Endodermal cell (in vitro differentiated cells): Measurements from ENCODE around the gene MSGN1. TPM values are rescaled to one million over a fixed set of nuclear protein-coding genes. Genes with fewer than 3 reads are reported as not detected.

ENCODE experiments used
- DNase-seq: peaks from one replicate; pipeline ENCODE4 v3.0.0-alpha.2; 2017
- H3K27ac ChIP-seq: 2 replicates; pipeline ENCODE4 v1.5.1; 2013; ENCODE audit warnings: mild to moderate bottlenecking, low read depth, low read length, moderate library complexity
- H3K27me3 ChIP-seq: 2 replicates; pipeline ENCODE4 v1.6.1; 2013; ENCODE audit warnings: mild to moderate bottlenecking, low read length, moderate library complexity; ENCODE audit not compliant: insufficient read depth, control insufficient read depth, poor library complexity, severe bottlenecking
- H3K36me3 ChIP-seq: 2 replicates; pipeline ENCODE4 v1.7.0; 2013; ENCODE audit warnings: mild to moderate bottlenecking, low read length, moderate library complexity; ENCODE audit not compliant: control insufficient read depth, insufficient read depth
- H3K4me1 ChIP-seq: one replicate; pipeline ENCODE4 v1.7.0; 2013; ENCODE audit warnings: low read length; ENCODE audit not compliant: control insufficient read depth, insufficient read depth
- H3K4me3 ChIP-seq: 2 replicates; pipeline ENCODE4 v1.5.1; 2013; ENCODE audit warnings: mild to moderate bottlenecking, low read length, moderate library complexity
- H3K9ac ChIP-seq: 2 replicates; pipeline ENCODE4 v1.6.1; 2013; ENCODE audit warnings: mild to moderate bottlenecking, low read length, moderate library complexity; ENCODE audit not compliant: poor library complexity, severe bottlenecking; ENCODE audit errors: extremely low read depth
- H3K9me3 ChIP-seq: 2 replicates; pipeline ENCODE4 v1.6.1; 2013; ENCODE audit warnings: mild to moderate bottlenecking, low read length, moderate library complexity; ENCODE audit not compliant: control insufficient read depth
- H3K27ac Mint-ChIP-seq: 2 replicates; pipeline ENCODE4 v1.8.0; 2020; ENCODE audit warnings: mixed read lengths
- H3K27me3 Mint-ChIP-seq: 2 replicates; pipeline ENCODE4 v1.8.0; 2021; ENCODE audit warnings: mild to moderate bottlenecking, mixed read lengths; ENCODE audit not compliant: insufficient read depth
- H3K36me3 Mint-ChIP-seq: 2 replicates; pipeline ENCODE4 v1.8.0; 2020; ENCODE audit warnings: low read depth, mixed read lengths
- H3K4me1 Mint-ChIP-seq: 2 replicates; pipeline ENCODE4 v1.8.0; 2020; ENCODE audit warnings: mixed read lengths
- H3K4me3 Mint-ChIP-seq: 2 replicates; pipeline ENCODE4 v1.8.0; 2020; ENCODE audit warnings: mild to moderate bottlenecking, moderate library complexity, mixed read lengths
- H3K9me3 Mint-ChIP-seq: 2 replicates; pipeline ENCODE4 v1.8.0; 2020; ENCODE audit warnings: mild to moderate bottlenecking, mixed read lengths
- CTCF ChIP-seq: fragments of 200-600 bp; sonication (generic); conservative IDR thresholded peaks from 2 replicates; pipeline ENCODE4 v1.5.0; 2021; ENCODE audit warnings: antibody characterized with exemption, mild to moderate bottlenecking
- WGBS, 2 experiments: methylation state at CpG; one replicate each; pipeline versions ENCODE4 v1.1.5 to v1.1.7; 2013; ENCODE audit warnings: missing lambda C conversion rate in 2 of 2, mixed read lengths in 1 of 2; ENCODE audit not compliant: insufficient coverage in 1 of 2, insufficient read length in 1 of 2; 5-methylcytosine and 5-hydroxymethylcytosine counted together
- total RNA-seq, 2 donors: library from RNA; stranded (reverse); fragmentation: NEBNext Ultra II Directional in 1 of 2; extraction: Animal tissue kit (Norgen Biotek cat#: 25700) in 1 of 2; gene quantifications; 2 replicates in 1 of 2; 3 replicates in 1 of 2; pipeline ENCODE4 v1.2.1, GENCODE V29; 2021

MSGN1 gene
- total RNA-seq, 2 donors from 2014 or later: not detected

GRCh38 chr2:17843457-17843856 is 27.2 kb downstream of the MSGN1 start:
- Histone ChIP-seq H3K4me3 (no peak overlapping the region), H3K9me3 (no peaks in the 10 kb centered on the region), H3K36me3 (no peaks in the 10 kb centered on the region), H3K9ac (no peak overlapping the region), H3K27ac (no peak overlapping the region), H3K4me1 (no peaks in the 10 kb centered on the region), H3K27me3 (peaks cover 16% of the 10 kb centered on the region)
- no peak for TF ChIP-seq CTCF
- Mint-ChIP-seq H3K9me3 (no peaks in the 10 kb centered on the region), H3K27me3 (peaks cover 10% of the 10 kb centered on the region), H3K4me3 (no peak overlapping the region), H3K36me3 (no peaks in the 10 kb centered on the region), H3K4me1 (peaks cover 4% of the 10 kb centered on the region), H3K27ac (no peak overlapping the region)
- WGBS, 2 experiments: 57 to 63% methylated on average over 2 of the region's 2 CpGs
- no peak for DNase-seq

DNA sequence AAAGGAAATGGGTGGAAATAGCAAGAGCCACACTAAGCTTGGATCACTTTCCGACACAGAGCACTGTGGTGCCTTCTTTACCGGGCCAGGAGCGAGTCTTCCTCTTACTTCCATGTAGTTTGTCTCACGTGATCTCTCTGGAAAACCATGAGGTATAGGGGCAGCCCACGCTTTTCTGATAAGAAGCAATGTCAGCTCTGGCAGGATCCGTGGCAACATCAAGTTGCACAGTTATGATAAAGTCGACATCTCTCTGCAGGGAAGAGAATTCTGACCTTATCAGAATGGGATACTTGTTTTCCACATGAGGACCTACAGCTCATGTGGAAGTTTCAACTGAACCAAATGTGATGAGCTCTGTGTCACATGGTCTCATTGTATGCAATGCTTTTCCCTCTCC is 29.5 kb downstream of the MSGN1 start:
- H3K4me3 Mint-ChIP-seq: no peak overlapping the region
- H3K4me1 Mint-ChIP-seq: peaks cover 18% of the 10 kb centered on the region
- no peak overlapping the region for H3K27ac ChIP-seq
- no peaks in the 10 kb centered on the region for H3K9me3 Mint-ChIP-seq
- H3K9ac ChIP-seq: no peak overlapping the region
- no peak for TF ChIP-seq CTCF
- H3K4me3 ChIP-seq: no peak overlapping the region
- 91 to 92% methylated on average over 7 of the region's 7 CpGs for WGBS, 2 experiments
- H3K36me3 Mint-ChIP-seq: no peaks in the 10 kb centered on the region
- H3K27ac Mint-ChIP-seq: no peak overlapping the region
- DNase-seq: no peak
- no peaks in the 10 kb centered on the region for H3K36me3 ChIP-seq
- H3K9me3 ChIP-seq: no peaks in the 10 kb centered on the region
- peaks cover 6% of the 10 kb centered on the region for H3K27me3 Mint-ChIP-seq
- no peaks in the 10 kb centered on the region for H3K4me1 ChIP-seq
- peaks cover 10% of the 10 kb centered on the region for H3K27me3 ChIP-seq

- Histone ChIP-seq H3K4me3 (no peak overlapping the region), H3K27me3 (peaks cover 3% of the 10 kb centered on the region), H3K36me3 (no peaks in the 10 kb centered on the region), H3K27ac (no peak overlapping the region), H3K4me1 (no peaks in the 10 kb centered on the region), H3K9me3 (no peaks in the 10 kb centered on the region), H3K9ac (no peak overlapping the region)
- Mint-ChIP-seq H3K36me3 (no peaks in the 10 kb centered on the region), H3K9me3 (no peaks in the 10 kb centered on the region), H3K27me3 (peaks cover 6% of the 10 kb centered on the region), H3K4me1 (peaks cover 21% of the 10 kb centered on the region), H3K4me3 (no peak overlapping the region), H3K27ac (no peak overlapping the region)
- WGBS, 2 experiments: 88 to 100% methylated on average over 1 to 3 of the region's 3 CpGs
- no peak for TF ChIP-seq CTCF
- DNase-seq: no peak
Measured at GRCh38 chr2:17846676-17847075, 30.4 kb downstream of the MSGN1 start.
